ENCODE results near the gene ACP4.
"Not testable (repeated sequence)": the region's sequence is repeated elsewhere in the genome, so short reads cannot be mapped to it uniquely, and the experiment has no call there.

ACP4 gene

DNA sequence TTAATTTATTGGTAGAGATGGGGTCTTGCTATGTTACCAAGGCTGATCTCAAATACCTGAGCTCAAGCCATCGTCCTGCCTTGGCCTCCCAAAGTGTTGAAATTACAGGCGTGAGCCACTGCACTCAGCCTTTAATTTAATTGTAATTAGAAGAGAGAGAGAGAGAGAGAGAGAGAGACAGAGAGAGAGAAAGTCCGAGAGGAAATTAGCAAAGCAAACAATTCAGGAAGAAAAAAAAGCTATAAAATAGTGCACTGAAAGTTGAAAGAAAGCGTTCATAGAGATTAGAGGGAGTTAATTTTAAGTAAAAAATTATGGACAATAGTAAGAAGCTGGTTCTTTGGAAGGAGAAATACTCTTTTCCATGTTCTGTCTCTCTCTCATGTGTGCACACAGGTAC is 13.0 kb upstream of the ACP4 start:
- FAIRE-seq, result no peak

DNA sequence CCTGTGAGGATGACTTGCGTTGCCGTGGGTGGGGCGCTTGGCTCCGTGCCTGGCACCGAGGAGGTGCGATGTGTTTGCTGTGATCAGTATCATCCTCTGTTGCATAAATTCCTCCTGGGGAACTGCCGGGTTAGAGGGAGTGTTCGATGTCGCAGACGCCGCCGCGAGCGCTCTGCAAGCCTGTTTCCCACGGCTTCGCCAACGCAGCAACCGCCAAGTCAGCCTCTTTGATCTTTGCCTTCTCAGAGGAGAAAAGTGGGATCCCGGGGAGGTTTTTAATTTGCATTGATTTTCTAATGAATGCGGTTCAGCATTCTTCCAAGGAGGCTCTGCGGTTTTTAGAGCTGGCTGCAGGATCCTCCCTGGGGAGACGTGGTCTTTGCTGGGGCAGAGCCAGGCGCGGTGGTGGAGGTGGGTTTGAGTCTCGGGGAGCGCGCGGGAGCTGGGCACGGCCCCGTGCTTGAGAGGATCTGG is 12.3 kb upstream of the ACP4 start:
- FAIRE-seq, result no peak

GRCh38 chr19:50778906-50779430 is 11.2 kb upstream of the ACP4 start:
- no peak for FAIRE-seq

GRCh38 chr19:50779504-50780457 is 10.4 kb upstream of the ACP4 start:
- FAIRE-seq, result no peak

DNA sequence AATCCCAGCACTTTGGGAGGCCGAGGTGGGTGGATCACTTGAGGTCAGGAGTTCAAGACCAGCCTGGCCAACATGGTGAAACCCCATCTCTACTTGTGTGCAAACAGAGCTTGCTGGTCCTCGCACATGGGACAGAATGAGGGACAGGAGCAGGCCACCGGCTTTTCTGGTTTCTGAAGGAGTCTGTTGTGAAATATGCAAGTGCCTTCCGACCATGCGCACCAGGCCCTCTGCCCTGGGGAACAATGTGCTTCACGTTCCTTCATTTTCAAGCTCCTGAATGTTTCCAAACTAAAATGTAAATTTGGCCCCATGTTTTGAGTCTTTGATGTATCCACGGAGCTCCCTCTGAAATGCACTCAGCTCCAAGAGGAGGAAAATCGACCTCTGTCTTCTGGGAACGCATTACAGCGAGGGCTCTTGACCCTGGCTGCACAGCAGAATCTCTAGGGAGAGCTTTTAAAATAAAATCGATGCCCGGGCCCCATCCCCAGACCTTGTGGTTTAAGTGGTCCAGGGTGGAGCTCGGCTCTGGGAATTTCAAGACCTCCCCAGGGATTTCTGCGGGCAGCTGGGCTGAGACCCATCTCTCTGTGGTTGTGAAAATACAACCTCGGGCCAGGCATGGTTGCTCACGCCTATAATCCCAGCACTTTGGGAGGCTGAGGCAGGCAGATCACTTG is 9.3 kb upstream of the ACP4 start:
- no peak for FAIRE-seq

DNA sequence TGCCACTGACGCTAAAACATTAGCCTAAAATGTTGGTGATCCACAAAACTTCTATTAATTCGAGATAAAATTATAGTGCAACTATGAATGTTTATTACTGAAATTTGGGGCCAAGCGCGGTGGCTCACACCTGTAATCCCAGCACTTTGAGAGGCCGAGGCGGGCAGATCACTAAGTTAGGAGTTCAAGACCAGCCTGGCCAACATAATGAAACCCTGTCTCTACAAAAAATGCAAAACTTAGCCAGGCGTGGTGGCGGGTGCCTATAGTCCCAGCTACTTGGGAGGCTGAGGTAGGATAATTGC is 6.4 kb upstream of the ACP4 start:
- not testable (repeated sequence) for FAIRE-seq

- FAIRE-seq, result no peak
Measured at GRCh38 chr19:50784710-50785109, 5.5 kb upstream of the ACP4 start.

DNA sequence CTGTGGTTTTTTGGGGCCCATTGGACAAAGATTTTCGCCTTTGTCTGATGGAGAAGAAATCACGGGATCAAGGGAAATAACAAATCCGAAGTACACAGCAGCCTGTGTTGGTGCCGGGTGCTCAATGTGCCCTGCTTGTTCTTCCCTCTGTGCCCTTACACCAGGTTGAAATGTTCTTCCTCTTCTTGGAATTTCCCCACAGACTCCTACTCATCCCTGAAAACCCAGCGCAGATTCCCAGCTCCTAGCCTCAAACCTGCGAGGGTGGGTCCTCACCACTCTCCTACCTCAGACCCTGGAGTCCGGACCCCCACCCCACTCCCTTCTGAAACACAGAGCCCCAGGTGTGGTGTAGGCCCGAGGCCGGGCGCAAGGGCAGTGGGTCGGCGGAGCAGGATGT is 4.9 kb upstream of the ACP4 start:
- no peak for FAIRE-seq

GRCh38 chr19:50790922-50791467 is 780 bp downstream of the ACP4 start:
- no peak for FAIRE-seq

GRCh38 chr19:50791594-50792271 is 1.5 kb downstream of the ACP4 start:
- no peak for FAIRE-seq

- FAIRE-seq, result no peak
Measured at GRCh38 chr19:50792272-50793250, 2.3 kb downstream of the ACP4 start.

DNA sequence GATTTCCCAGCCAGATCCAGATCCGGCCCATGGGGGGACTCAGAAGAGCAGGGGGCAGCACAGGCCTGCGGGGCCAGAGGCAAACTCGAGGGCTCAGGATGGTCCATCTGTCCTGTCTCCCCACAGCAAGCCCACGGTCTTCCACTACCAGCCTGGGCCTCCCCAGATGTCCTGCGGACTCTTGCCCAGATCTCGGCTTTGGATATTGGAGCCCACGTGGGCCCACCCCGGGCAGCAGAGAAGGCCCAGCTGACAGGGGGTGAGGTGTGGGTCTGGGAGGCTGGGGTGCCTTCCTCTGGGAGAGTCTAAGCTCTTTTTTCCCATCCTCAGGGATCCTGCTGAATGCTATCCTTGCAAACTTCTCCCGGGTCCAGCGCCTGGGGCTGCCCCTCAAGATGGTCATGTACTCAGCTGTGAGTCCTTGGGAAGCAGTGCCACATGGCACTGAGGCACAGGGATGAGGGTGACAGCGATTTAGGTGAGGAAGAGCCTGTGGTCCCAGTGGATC is 3.4 kb downstream of the ACP4 start:
- FAIRE-seq, result no peak

GRCh38 chr19:50794074-50794875 is 4.1 kb downstream of the ACP4 start:
- FAIRE-seq, result no peak

DNA sequence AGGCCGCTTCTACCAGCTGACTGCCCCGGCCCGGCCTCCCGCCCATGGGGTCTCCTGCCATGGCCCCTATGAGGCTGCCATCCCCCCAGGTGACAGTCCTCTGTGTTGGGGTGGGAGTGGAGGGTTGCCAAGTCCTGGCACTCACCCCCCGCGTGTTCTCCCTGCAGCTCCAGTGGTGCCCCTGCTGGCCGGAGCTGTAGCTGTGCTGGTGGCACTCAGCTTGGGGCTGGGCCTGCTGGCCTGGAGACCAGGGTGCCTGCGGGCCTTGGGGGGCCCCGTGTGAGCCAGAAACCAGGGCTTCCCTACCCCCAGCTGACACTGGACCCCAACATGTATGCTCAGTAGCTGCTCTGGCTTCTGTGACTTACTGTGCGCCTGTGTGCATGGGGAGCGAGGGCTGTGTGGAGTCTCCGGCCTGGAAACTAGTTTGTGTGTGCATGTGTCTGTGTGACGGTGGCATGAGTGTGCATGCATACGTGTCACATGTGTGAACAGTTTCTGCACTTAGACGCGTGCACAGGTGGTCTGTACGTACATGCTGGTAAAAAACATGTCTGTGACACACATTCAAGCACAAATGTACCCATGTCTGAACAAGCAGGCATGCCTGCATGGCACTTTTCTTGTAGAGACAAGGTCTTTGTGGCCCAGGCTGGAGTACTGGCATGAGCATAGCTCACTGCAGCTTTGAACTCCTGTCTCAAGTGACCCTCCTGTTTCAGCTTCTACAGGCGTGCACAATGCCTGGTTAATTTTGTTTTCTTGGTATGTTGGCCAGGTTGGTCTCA is 4.9 kb downstream of the ACP4 start:
- FAIRE-seq, result no peak

GRCh38 chr19:50795664-50796073 is 5.5 kb downstream of the ACP4 start:
- no peak for FAIRE-seq

DNA sequence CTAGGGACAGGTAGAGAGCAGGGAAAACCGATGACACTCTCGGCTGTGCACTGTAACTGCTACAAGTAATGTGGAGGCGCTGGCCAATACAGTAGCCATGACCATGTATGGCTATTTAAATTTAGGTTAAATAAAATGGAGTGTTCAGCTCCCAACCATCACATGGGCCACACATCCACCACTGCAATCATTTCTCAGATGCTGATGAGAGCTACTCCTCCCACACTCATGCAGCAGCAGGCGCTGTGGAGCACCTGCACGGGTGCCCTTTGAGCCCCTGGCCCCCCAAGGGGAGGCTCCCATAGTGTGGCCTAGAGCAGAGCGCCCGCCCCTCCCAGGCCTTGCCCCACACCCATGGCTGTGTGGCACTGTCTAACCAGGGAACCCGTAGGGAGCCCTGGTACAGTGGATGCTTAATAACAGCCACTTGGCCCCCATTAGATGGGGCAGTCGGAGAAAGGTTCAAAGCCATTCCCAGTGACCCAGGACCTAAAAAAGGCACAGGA is 6.0 kb downstream of the ACP4 start:
- no peak for FAIRE-seq

GRCh38 chr19:50796634-50797428 is 6.6 kb downstream of the ACP4 start:
- FAIRE-seq, result no peak

DNA sequence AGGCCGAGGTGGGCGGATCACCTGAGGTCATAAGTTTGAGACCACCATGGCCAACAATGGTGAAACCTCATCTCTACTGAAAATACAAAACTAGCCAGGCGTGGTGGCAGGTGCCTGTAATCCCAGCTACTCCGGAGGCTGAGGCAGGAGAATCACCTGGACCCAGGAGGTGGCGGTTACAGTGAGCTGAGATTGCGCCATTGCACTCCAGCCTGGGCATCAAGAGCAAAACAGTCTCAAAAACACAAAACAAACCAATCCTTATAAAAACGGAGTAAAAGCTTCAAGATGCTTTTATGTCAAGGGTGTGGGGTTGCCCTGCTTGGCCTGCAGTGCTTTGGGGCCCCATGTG is 7.2 kb downstream of the ACP4 start:
- no peak for FAIRE-seq
